H1 (cell line): ENCODE results near the gene ERN2. TPM values are rescaled to one million over a fixed set of nuclear protein-coding genes. Genes with fewer than 3 reads are reported as not detected.

ENCODE experiments used
- CTCF ChIA-PET: fragments of 300-600 bp; sonication (Branson Sonifier 250); formaldehyde crosslinking; loops from one replicate; lab custom pipeline; 2021; ENCODE audit not compliant: partially characterized antibody; lab: Charles Lee
- POLR2A ChIA-PET: fragments of 300-600 bp; sonication (Branson Sonifier 250); formaldehyde crosslinking; loops from one replicate; lab custom pipeline; 2021; ENCODE audit warnings: inconsistent platforms; ENCODE audit not compliant: partially characterized antibody; lab: Charles Lee
- DNase-seq, 2 experiments: peaks; one replicate each; pipeline versions ENCODE4 v3.0.0 to v3.0.0-alpha.2; 2010 to 2022; ENCODE audit warnings: low spot score in 2 of 2, low read depth in 1 of 2, mixed read lengths in 1 of 2
- FAIRE-seq: peaks from 2 replicates; lab custom pipeline; 2011; peaks lifted over from hg19 to GRCh38; lab: Jason Lieb, UNC
- H2AFZ ChIP-seq: 2 replicates; pipeline ENCODE4 v1.8.1; 2012; ENCODE audit warnings: low read length, inconsistent platforms
- H2AK5ac ChIP-seq: 2 replicates; pipeline ENCODE4 v1.6.1; 2013; ENCODE audit warnings: low read depth, low read length
- H2BK120ac ChIP-seq: replicated peaks from 2 replicates; pipeline ENCODE3; 2013; ENCODE audit warnings: low read depth, low read length, inconsistent platforms
- H2BK12ac ChIP-seq: 2 replicates; pipeline ENCODE4 v1.6.1; 2013; ENCODE audit warnings: low read depth, low read length
- H2BK15ac ChIP-seq: 2 replicates; pipeline ENCODE4 v1.6.1; 2013; ENCODE audit warnings: low read length
- H2BK20ac ChIP-seq: 2 replicates; pipeline ENCODE4 v1.6.1; 2013; ENCODE audit warnings: low read length
- H2BK5ac ChIP-seq: 2 replicates; pipeline ENCODE4 v1.6.1; 2013; ENCODE audit warnings: low read depth, low read length
- H3K14ac ChIP-seq: 2 replicates; pipeline ENCODE4 v1.6.1; 2013; ENCODE audit warnings: inconsistent platforms; ENCODE audit not compliant: insufficient read length
- H3K18ac ChIP-seq: 2 replicates; pipeline ENCODE4 v1.6.1; 2013; ENCODE audit warnings: low read length; ENCODE audit errors: extremely low read depth
- H3K23ac ChIP-seq: 2 replicates; pipeline ENCODE4 v1.6.1; 2013; ENCODE audit warnings: inconsistent platforms; ENCODE audit not compliant: insufficient read length
- H3K23me2 ChIP-seq: 2 replicates; pipeline ENCODE4 v1.6.1; 2013; ENCODE audit warnings: low read depth, low read length
- H3K27ac ChIP-seq: 2 replicates; pipeline ENCODE4 v1.6.1; 2011; ENCODE audit warnings: low read depth, low read length, inconsistent platforms
- H3K27me3 ChIP-seq, 4 experiments: replicated peaks in 1 of 4; 1 replicate in 1 of 4; 2 replicates in 3 of 4; pipeline versions ENCODE4 v1.6.1 to v1.8.1; 2011 to 2013; ENCODE audit warnings: low read length in 3 of 4, mild to moderate bottlenecking in 3 of 4, inconsistent platforms in 2 of 4, mixed read lengths in 2 of 4, moderate library complexity in 1 of 4; ENCODE audit not compliant: control insufficient read depth in 3 of 4, insufficient read depth in 3 of 4; ENCODE audit errors: extremely low read depth in 1 of 4
- H3K36me3 ChIP-seq, 4 experiments: 2 replicates each; pipeline versions ENCODE4 v1.6.1 to v1.8.1; 2011 to 2013; ENCODE audit warnings: mild to moderate bottlenecking in 4 of 4, low read length in 3 of 4, moderate library complexity in 2 of 4, control low read depth in 1 of 4, inconsistent platforms in 1 of 4; ENCODE audit not compliant: insufficient read depth in 4 of 4, control insufficient read depth in 2 of 4
- H3K4ac ChIP-seq: replicated peaks from 2 replicates; pipeline ENCODE3; 2013; ENCODE audit warnings: low read length, low read depth, mixed read lengths, inconsistent platforms; ENCODE audit not compliant: insufficient read length
- H3K4me1 ChIP-seq, 4 experiments: replicated peaks in 1 of 4; 1 replicate in 1 of 4; 2 replicates in 3 of 4; pipeline versions ENCODE4 v1.6.1 to v1.8.1; 2011 to 2013; ENCODE audit warnings: low read length in 3 of 4, inconsistent platforms in 2 of 4, mixed read lengths in 1 of 4; ENCODE audit not compliant: insufficient read depth in 4 of 4, control insufficient read depth in 3 of 4
- H3K4me2 ChIP-seq, 2 experiments: 2 replicates each; pipeline versions ENCODE4 v1.6.1 to v1.8.1; 2011 to 2013; ENCODE audit warnings: low read depth in 2 of 2, low read length in 2 of 2, control low read depth in 1 of 2, inconsistent platforms in 1 of 2, mild to moderate bottlenecking in 1 of 2; ENCODE audit not compliant: insufficient read depth in 1 of 2
- H3K4me3 ChIP-seq, 4 experiments: fragments of 200-600, 300-600 bp in 1 of 4; sonication (generic), shearing (Covaris generic), sonication (Bioruptor Twin) in 1 of 4; 2 replicates each; pipeline versions ENCODE4 v1.5.1 to v1.8.1; 2011 to 2016; ENCODE audit warnings: low read length in 4 of 4, low read depth in 3 of 4, control low read depth in 2 of 4, inconsistent platforms in 2 of 4, mild to moderate bottlenecking in 2 of 4, mixed read lengths in 1 of 4, moderate library complexity in 1 of 4; ENCODE audit not compliant: insufficient read depth in 2 of 4; ENCODE audit errors: extremely low read depth in 1 of 4
- H3K56ac ChIP-seq: replicated peaks from 2 replicates; pipeline ENCODE3; 2013; ENCODE audit warnings: low read depth, mild to moderate bottlenecking, mixed read lengths, low read length, inconsistent platforms; ENCODE audit not compliant: insufficient read length
- H3K79me1 ChIP-seq: 2 replicates; pipeline ENCODE4 v1.6.1; 2013; ENCODE audit warnings: low read depth, low read length, control low read depth
- H3K79me2 ChIP-seq, 2 experiments: 2 replicates each; pipeline versions ENCODE4 v1.6.1 to v1.8.1; 2012 to 2013; ENCODE audit warnings: low read length in 2 of 2, mild to moderate bottlenecking in 2 of 2, inconsistent platforms in 1 of 2; ENCODE audit not compliant: insufficient read depth in 2 of 2, control insufficient read depth in 1 of 2
- H3K9ac ChIP-seq, 4 experiments: replicated peaks in 1 of 4; 1 replicate in 1 of 4; 2 replicates in 3 of 4; pipeline versions ENCODE4 v1.6.1 to v1.8.1; 2011 to 2013; ENCODE audit warnings: low read depth in 3 of 4, low read length in 3 of 4, control low read depth in 2 of 4, mild to moderate bottlenecking in 2 of 4, moderate library complexity in 2 of 4, inconsistent platforms in 1 of 4; ENCODE audit errors: extremely low read depth in 1 of 4
- H3K9me3 ChIP-seq, 2 experiments: 2 replicates each; pipeline versions ENCODE4 v1.6.1 to v1.8.1; 2012 to 2013; ENCODE audit warnings: mild to moderate bottlenecking in 2 of 2, moderate library complexity in 2 of 2, control low read depth in 1 of 2, inconsistent platforms in 1 of 2, low read depth in 1 of 2, low read length in 1 of 2, mixed read lengths in 1 of 2; ENCODE audit not compliant: insufficient read depth in 2 of 2
- H4K20me1 ChIP-seq, 2 experiments: replicated peaks in 1 of 2; 2 replicates each; pipeline versions ENCODE3 to v1.8.1; 2011 to 2013; ENCODE audit warnings: inconsistent platforms in 2 of 2, low read length in 2 of 2, mild to moderate bottlenecking in 1 of 2; ENCODE audit not compliant: insufficient read depth in 2 of 2, control insufficient read depth in 1 of 2
- H4K5ac ChIP-seq: 2 replicates; pipeline ENCODE4 v1.6.1; 2013; ENCODE audit warnings: low read length, low read depth, mixed read lengths, inconsistent platforms; ENCODE audit not compliant: insufficient read length
- H4K8ac ChIP-seq: 2 replicates; pipeline ENCODE4 v1.8.0; 2013; ENCODE audit warnings: mild to moderate bottlenecking, moderate library complexity, low read length, inconsistent platforms; ENCODE audit not compliant: insufficient read depth; ENCODE audit errors: extremely low read depth
- H4K91ac ChIP-seq: replicated peaks from 2 replicates; pipeline ENCODE3; 2013; ENCODE audit warnings: low read length, mixed read lengths, inconsistent platforms; ENCODE audit not compliant: insufficient read length
- RAD21 ChIP-seq, 2 experiments: IDR thresholded peaks in 1 of 2; conservative IDR thresholded peaks in 1 of 2; 2 replicates each; pipeline ENCODE4 v1.6.1; 2011; ENCODE audit warnings: low read depth in 2 of 2, low read length in 2 of 2, improper control_type of control experiment in 1 of 2, inconsistent platforms in 1 of 2, mild to moderate bottlenecking in 1 of 2, moderate library complexity in 1 of 2
- TCF12 ChIP-seq: IDR thresholded peaks from 2 replicates; pipeline ENCODE4 v1.6.1; 2011; ENCODE audit warnings: low read depth, mild to moderate bottlenecking, low read length
- WGBS, 2 experiments: shearing (Covaris generic) in 1 of 2; methylation state at CpG; one replicate each; pipeline versions ENCODE4 v1.1.6 to v1.1.7; 2013 to 2015; ENCODE audit warnings: low lambda C conversion rate in 2 of 2, mixed read lengths in 2 of 2, inconsistent platforms in 1 of 2, low coverage in 1 of 2, missing lambda C conversion rate in 1 of 2; ENCODE audit not compliant: insufficient replicate concordance in 2 of 2, insufficient coverage in 1 of 2, insufficient read length in 1 of 2; ENCODE audit errors: extremely low coverage in 1 of 2, missing lambda C conversion rate in 1 of 2; 5-methylcytosine and 5-hydroxymethylcytosine counted together
- polyA plus RNA-seq, 7 experiments: library from polyadenylated mRNA; depleted of rRNA in 3 of 7; stranded (reverse) in 5 of 7; unstranded in 2 of 7; fragments of >200 nt in 5 of 7; fragments of 200-250 nt in 2 of 7; gene quantifications; 1 replicate in 5 of 7; 2 replicates in 1 of 7; 4 replicates in 1 of 7; pipeline versions ENCODE4 v1.2.1 to v1.2.3, GENCODE V29; 2011 to 2013; ENCODE audit warnings: missing spikeins in 2 of 7, mixed read lengths in 2 of 7
- total RNA-seq: library from RNA; stranded (reverse); fragmentation: NEBNext Ultra II Directional; extraction: Animal tissue kit (Norgen Biotek cat#: 25700); gene quantifications from 2 replicates; pipeline ENCODE4 v1.2.1, GENCODE V29; 2021
- TF ChIP-seq, protein P1 (sequence below): IDR thresholded peaks from 2 replicates; pipeline ENCODE4 v1.6.1; 2012; ENCODE audit warnings: low read length, inconsistent platforms
- TF ChIP-seq, protein P2 (sequence below): IDR thresholded peaks from 2 replicates; pipeline ENCODE4 v1.6.1; 2011; ENCODE audit warnings: low read depth, mild to moderate bottlenecking, low read length; ENCODE audit not compliant: insufficient read depth

The ERN2 gene
- total and polyA plus RNA-seq, 2 of the 8 experiments (the other 6 are each of a cell fraction or from before 2014, with no cell fraction given), result 2.4 to 4.4 TPM

DNA sequence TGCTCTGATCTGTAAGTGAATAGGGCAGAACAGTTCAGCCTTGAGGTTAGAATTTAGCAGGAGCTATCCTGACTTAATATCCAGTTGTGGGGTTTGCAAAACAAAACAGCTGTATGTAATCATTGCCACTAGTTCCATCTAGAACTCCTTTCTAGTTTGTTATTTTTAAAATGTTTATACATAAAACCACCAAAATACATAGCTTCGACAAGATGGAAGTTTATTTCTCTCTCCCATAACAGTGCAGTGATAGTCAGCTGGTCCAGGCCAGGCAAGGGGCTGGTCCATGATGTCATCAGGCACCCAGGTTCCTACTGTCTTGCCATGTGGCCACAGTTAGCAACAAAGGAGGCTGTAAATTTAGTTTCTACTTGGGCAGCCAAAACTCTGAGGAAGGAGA, 44.8 kb downstream of the ERN2 start:
- H3K18ac ChIP-seq, result no peak overlapping the region
- WGBS, 2 experiments, result 100% methylated on average over 1 of the region's 1 CpG; no CpG with 5 or more reads in 1 of the 2 experiments
- no peak overlapping the region for H4K91ac ChIP-seq
- H4K20me1 ChIP-seq, result peaks cover 2 to 3% of the 10 kb centered on the region in 2 experiments
- no peak overlapping the region for H3K14ac ChIP-seq
- H3K36me3 ChIP-seq, result peaks cover 12 to 62% (median 43%) of the 10 kb centered on the region in 4 experiments
- H2AK5ac ChIP-seq, result no peak overlapping the region
- no peak overlapping the region for H4K5ac ChIP-seq
- TF ChIP-seq RAD21 (IDR thresholded peaks at IDR 0.05 in 1 of 2, conservative IDR thresholded peaks at IDR 0.05 in 1 of 2; ENCODE audit: low read depth in 2 of 2, low read length in 2 of 2) (no peak), TCF12 (no peak)
- TF ChIP-seq, protein P1, sequence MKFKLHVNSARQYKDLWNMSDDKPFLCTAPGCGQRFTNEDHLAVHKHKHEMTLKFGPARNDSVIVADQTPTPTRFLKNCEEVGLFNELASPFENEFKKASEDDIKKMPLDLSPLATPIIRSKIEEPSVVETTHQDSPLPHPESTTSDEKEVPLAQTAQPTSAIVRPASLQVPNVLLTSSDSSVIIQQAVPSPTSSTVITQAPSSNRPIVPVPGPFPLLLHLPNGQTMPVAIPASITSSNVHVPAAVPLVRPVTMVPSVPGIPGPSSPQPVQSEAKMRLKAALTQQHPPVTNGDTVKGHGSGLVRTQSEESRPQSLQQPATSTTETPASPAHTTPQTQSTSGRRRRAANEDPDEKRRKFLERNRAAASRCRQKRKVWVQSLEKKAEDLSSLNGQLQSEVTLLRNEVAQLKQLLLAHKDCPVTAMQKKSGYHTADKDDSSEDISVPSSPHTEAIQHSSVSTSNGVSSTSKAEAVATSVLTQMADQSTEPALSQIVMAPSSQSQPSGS, result no peak
- TF ChIP-seq, protein P2, sequence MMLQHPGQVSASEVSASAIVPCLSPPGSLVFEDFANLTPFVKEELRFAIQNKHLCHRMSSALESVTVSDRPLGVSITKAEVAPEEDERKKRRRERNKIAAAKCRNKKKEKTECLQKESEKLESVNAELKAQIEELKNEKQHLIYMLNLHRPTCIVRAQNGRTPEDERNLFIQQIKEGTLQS, result no peak
- no peak overlapping the region for H2BK5ac ChIP-seq
- no peak overlapping the region for H3K4me2 ChIP-seq
- no peak for FAIRE-seq
- H3K4me3 ChIP-seq, result no peak overlapping the region
- no peak overlapping the region for H3K23ac ChIP-seq
- no peak overlapping the region for H2BK15ac ChIP-seq
- no peak overlapping the region for H2BK120ac ChIP-seq
- DNase-seq, result no peak
- H3K27ac ChIP-seq, result no peak overlapping the region
- no peaks in the 10 kb centered on the region for H3K4me1 ChIP-seq
- H3K23me2 ChIP-seq, result no peaks in the 10 kb centered on the region
- H3K79me1 ChIP-seq, result no peaks in the 10 kb centered on the region
- no peak overlapping the region for H3K9ac ChIP-seq
- H3K4ac ChIP-seq, result no peak overlapping the region
- no peak overlapping the region for H4K8ac ChIP-seq
- no peak overlapping the region for H2AFZ ChIP-seq
- H2BK12ac ChIP-seq, result no peak overlapping the region
- H2BK20ac ChIP-seq, result no peak overlapping the region
- no peak overlapping the region for H3K56ac ChIP-seq
- POLR2A ChIA-PET, result interaction anchor here (3.2 to 4.5 kb wide), 2 partner anchors 9 to 10 kb away, joined by 9 to 23 read pairs; partner anchors contain the start of gene PLK1
- no peaks in the 10 kb centered on the region for H3K79me2 ChIP-seq
- H3K9me3 ChIP-seq, result no peaks in the 10 kb centered on the region
- CTCF ChIA-PET, result interaction anchor here (1.0 to 2.3 kb wide), 2 partner anchors 10 to 21 kb away, joined by 3 to 20 read pairs; partner anchors contain the start of gene PLK1
- no peaks in the 10 kb centered on the region for H3K27me3 ChIP-seq
